Inflammatory macrophage treated with lipopolysaccharide for 4 hours (primary cell): ENCODE measurements around the gene NDN.
"Not testable (repeated sequence)": the region's sequence is repeated elsewhere in the genome, so short reads cannot be mapped to it uniquely, and the experiment has no call there.

ENCODE experiments used
- DNase-seq: peaks from one replicate; pipeline ENCODE4 v3.0.0-alpha.2; 2020

Gene NDN, protein sequence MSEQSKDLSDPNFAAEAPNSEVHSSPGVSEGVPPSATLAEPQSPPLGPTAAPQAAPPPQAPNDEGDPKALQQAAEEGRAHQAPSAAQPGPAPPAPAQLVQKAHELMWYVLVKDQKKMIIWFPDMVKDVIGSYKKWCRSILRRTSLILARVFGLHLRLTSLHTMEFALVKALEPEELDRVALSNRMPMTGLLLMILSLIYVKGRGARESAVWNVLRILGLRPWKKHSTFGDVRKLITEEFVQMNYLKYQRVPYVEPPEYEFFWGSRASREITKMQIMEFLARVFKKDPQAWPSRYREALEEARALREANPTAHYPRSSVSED

GRCh38 chr15:23687143-23687470 is at the start of gene NDN:
Gene NDN (minus strand): TSS chr15:23687305. CDS start chr15:23687217, 88 bp downstream.
- peak; percentile 6 for DNase-seq

DNA sequence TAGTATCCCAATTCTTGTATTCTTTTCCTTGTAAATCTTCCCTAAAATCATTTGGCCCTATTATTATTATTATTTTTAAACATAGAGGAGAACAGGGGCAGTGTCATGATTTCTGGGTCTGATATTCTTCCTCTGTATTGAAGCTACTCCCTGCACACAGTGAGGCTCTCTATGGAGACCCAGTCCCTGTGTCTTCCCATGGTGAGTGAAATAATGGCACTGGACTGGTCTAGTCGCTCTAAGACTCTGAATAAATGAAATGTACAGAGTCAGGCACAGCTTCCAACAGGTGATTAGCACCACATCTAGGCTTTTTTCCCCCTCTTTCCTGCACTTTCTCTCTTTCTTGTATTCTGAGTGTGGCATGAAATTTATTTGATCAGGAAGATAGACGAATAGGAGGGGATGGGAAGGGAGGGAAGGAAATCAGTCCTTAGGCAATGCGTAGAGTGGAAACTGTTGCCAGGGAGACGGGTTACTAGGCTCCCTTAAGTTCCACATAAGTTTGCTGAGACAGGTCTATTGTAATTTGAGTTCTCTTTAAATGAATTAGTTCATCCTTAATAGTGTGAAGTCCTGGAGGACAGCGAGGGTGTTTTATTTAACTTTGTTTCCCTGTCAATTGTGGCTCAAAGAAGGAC is 49.0 kb upstream of the NDN start:
- DNase-seq = no peak

GRCh38 chr15:23734862-23735261 is 47.8 kb upstream of the NDN start:
- DNase-seq = no peak

DNA sequence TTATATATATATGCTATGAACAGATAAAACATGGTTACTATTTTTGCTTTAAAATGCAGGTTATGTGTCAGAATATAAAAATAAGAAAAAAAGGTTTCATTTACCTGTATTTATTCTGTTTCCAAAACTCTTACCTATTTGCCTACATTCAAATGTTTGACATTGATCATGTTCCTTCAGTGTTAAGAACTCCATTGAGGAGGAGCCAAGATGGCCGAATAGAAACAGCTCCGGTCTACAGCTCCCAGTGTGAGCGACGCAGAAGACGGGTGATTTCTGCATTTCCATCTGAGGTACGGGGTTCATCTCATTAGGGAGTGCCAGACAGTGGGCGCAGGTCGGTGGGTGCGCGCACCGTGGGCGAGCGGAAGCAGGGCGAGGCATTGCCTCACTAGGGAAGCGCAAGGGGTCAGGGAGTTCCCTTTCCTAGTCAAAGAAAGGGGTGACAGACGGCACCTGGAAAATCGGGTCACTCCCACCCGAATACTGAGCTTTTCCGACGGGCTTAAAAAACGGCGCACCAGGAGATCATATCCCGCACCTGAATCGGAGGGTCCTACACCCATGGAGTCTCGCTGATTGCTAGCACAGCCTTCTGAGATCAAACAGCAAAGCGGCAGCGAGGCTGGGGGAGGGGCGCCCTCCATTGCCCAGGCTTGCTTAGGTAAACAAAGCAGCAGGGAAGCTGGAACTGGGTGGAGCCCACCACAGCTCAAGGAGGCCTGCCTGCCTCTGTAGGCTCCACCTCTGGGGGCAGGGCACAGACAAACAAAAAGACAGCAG is 27.0 kb upstream of the NDN start:
- DNase-seq = not testable (repeated sequence)

- DNase-seq = no peak
Measured at GRCh38 chr15:23708332-23708731, 21.2 kb upstream of the NDN start.

DNA sequence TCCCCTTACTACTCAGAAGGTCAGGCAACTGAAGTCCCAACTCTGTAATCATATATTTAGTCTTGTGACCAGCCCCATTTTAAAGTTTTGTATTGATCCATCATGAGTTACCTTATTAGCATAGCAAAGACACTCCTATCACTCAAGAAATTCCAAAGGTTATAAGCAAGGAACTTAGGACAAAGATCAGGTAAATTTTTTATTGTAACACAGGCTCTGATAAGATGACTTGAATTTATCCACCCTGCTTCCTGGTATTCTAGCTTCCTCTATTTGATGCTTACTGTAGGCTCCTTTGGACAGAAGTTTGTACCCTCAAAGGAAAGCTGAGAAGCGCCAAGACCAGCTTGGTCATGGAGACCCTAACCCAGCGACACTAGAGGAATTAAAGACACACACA is 8.2 kb upstream of the NDN start:
- DNase-seq = no peak

DNA sequence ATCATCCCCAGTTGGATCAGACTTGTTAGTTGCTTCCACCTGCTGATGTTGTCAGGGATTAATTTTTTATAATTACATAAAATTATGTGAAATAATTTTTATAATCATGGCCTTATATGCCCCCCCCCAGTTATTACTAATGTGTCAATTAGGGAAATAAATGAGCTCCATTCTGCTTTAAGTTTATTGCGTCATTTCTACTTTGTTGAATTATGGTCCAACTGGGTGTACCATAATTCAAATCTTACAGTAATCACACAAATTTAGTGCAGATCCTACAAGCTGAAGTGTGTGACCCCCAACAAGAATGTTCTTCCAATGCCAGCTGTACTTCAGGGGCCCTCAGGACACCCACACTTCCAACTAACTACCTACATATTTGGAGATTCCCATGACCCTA is 7.5 kb upstream of the NDN start:
- no peak for DNase-seq

DNA sequence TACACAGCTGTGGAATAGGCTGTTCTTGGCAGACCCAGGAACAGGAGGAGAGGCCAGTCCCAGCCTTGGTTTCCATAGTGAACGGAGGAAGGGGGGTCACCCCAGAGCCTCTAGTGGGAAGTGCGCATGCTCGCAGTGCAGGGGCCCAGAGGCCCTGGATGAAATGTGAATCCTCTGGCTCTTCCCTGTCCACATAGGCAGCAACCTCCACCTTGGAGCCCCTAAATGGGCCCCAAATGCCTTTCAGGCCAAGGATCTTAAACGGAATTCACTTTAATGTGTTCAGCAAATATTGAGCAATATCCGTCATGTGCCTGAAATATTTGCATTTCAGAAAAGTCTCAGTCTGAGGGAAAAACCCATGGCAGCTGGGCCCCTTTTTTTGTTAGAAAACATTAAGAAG is 3.3 kb upstream of the NDN start:
- DNase-seq = peak; percentile 2

GRCh38 chr15:23690015-23690414 is 2.9 kb upstream of the NDN start:
- no peak for DNase-seq

GRCh38 chr15:23686466-23687142 is 501 bp downstream of the NDN start:
- DNase-seq = no peak

GRCh38 chr15:23671481-23671880 is 15.6 kb downstream of the NDN start:
- DNase-seq = no peak

GRCh38 chr15:23670970-23671369 is 16.1 kb downstream of the NDN start:
- no peak for DNase-seq

DNA sequence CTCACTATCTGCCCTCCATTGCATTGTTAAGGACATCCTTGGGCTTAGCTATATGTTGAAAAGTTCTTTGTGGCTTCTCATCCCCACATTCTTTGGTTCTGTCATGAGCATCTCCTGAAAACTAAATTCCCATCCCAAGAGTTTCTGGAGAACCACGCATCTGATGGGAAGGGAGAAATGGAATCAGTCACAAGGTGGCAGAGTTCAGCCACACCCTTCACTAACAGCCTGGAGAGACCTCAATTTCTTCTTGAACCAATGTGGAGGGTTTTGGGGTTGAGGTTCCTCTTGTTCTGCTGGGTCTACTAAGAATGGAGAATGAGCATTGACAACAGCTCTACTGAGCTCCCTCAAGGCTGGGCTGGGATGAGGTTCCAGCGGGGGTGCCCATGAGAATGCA is 23.9 kb downstream of the NDN start:
- no peak for DNase-seq

DNA sequence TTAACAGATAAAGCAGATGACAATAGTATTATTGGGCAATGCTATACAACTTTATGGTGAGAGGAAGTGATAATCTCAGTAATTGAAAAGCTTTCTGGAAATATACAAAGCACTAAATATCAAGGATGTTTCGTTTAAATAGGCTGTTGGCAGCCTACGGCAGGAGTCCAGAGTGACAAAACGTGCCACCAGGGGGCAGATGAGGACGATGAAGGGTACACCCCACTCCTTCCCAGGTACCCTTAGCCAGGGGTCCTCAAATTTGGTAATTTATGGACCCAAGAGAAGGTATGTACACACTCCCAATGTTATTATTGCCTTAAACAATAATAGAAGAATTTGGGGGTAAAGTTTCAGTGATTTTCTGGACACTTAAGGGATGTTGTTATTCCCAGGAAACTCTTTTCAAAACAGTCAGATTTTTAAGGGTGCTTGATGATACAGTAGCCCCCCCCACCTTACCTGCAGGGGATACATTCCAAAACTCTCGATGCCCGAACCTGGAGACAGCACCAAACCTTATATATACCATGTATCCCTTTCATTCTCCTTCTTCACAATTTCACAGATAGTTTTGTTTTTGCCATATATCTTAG is 38.1 kb downstream of the NDN start:
- DNase-seq = no peak

GRCh38 chr15:23647421-23648370 is 39.4 kb downstream of the NDN start, which contains the start of gene MAGEL2:
Gene MAGEL2 (minus strand): TSS chr15:23647867. CDS start chr15:23647742, 125 bp downstream.
- DNase-seq = no peak

GRCh38 chr15:23647001-23647295 is 40.2 kb downstream of the NDN start:
- no peak for DNase-seq

DNA sequence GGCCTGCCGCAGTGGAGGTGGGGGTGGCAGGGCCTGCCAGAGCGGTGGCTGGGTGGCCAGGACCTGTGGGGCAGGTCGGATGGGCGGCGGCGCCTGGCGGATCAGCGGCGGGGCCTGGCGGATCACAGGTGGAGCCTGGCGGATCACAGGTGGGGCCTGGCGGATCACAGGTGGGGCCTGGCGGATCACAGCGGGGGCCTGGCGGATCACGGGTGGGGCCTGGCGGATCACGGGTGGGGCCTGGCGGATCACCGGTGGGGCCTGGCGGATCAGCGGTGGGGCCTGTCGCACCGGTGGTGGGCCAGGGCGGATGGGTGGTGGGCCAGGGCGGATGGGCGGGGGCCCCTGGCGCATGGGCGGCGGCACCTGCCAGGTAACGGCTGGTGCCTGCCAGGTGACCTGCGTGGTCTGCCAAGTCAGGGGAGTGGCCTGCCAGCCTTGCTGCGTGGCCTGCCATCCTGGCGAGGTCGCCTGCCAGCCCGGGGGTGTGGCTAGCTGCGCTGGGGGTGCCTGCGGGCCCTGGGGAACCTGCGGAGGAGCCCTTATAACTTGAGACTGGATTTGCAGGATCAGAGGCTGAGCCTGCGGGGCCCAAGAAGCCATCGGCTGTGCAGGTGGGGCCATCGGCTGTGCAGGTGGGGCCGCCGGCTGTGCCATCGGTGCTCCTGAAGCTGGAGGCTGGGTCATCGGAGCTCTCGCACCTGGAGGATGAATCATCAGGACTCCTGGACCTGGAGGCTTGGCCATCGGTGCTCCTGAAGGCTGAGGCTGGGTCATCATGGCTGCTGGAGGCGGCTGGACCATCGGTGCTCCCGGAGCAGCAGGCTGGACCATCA is 40.7 kb downstream of the NDN start:
- DNase-seq = no peak

- no peak for DNase-seq
Measured at GRCh38 chr15:23645371-23646164, 41.5 kb downstream of the NDN start.

- DNase-seq = no peak
Measured at GRCh38 chr15:23644829-23645228, 42.3 kb downstream of the NDN start.

GRCh38 chr15:23642413-23643044 is 44.6 kb downstream of the NDN start:
- DNase-seq = peak; percentile 42
